Measurements from ENCODE around the gene TMEM151A. TPM values are rescaled to one million over a fixed set of nuclear protein-coding genes. Genes with fewer than 3 reads are reported as not detected.

Gene TMEM151A
- total and polyA plus RNA-seq, 2 experiments from 2014 or later = 1.0 to 4.4 TPM

DNA sequence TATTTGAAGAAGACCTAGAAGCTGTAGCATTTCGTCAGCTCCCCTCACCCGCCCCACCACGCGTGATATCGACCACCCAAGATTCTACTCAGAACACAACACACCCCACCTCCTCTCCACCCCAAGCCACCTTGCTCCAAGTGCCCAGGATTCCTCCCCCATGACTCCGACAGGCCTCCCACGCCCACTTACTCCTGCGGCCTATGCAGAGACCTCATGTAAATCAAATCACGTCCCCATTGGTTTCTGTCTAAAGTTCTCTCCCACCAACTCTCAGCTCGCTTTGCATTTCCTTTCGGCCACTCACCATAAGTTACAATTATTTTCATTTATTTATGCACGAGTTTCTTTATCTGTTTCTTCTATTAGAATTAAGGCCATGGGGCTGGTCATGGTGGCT is 11.0 kb downstream of the TMEM151A start:
- H3K36me3 Mint-ChIP-seq (ENCODE audit: low read depth) = no peaks in the 10 kb centered on the region
- Histone ChIP-seq H3K27ac (ENCODE audit: low read depth) (no peak overlapping the region), H3K27me3 (ENCODE audit: insufficient read depth) (no peaks in the 10 kb centered on the region), H3K4me1 (ENCODE audit: insufficient read depth) (no peaks in the 10 kb centered on the region), H3K79me2 (replicated peaks; ENCODE audit: insufficient read depth) (no peaks in the 10 kb centered on the region), H3K4me3 (no peak overlapping the region), H4K20me1 (replicated peaks; ENCODE audit: insufficient read depth) (no peaks in the 10 kb centered on the region), H3K4me2 (no peak overlapping the region), H3K9me2 (ENCODE audit: insufficient read depth) (no peaks in the 10 kb centered on the region), H3F3A (replicated peaks; ENCODE audit: low read depth) (no peaks in the 10 kb centered on the region), H3K36me3 (ENCODE audit: insufficient read depth) (no peaks in the 10 kb centered on the region), H2AFZ (0 out of 2 replicates have a peak overlapping the region, but pooled peaks have one; percentile 32)
- ATAC-seq (no peak), DNase-seq (ENCODE audit: low spot score) (no peak)
- H3K4me1 Mint-ChIP-seq = peaks cover under 1% of the 10 kb centered on the region
- peaks cover 6% of the 10 kb centered on the region for H3K27me3 Mint-ChIP-seq (ENCODE audit: insufficient read depth, low read depth, poor library complexity)
- no peak overlapping the region for H3K27ac Mint-ChIP-seq
- H3K9me3 Mint-ChIP-seq = no peaks in the 10 kb centered on the region
- no peak overlapping the region for H3K4me3 Mint-ChIP-seq
- TF ChIP-seq, protein P1, sequence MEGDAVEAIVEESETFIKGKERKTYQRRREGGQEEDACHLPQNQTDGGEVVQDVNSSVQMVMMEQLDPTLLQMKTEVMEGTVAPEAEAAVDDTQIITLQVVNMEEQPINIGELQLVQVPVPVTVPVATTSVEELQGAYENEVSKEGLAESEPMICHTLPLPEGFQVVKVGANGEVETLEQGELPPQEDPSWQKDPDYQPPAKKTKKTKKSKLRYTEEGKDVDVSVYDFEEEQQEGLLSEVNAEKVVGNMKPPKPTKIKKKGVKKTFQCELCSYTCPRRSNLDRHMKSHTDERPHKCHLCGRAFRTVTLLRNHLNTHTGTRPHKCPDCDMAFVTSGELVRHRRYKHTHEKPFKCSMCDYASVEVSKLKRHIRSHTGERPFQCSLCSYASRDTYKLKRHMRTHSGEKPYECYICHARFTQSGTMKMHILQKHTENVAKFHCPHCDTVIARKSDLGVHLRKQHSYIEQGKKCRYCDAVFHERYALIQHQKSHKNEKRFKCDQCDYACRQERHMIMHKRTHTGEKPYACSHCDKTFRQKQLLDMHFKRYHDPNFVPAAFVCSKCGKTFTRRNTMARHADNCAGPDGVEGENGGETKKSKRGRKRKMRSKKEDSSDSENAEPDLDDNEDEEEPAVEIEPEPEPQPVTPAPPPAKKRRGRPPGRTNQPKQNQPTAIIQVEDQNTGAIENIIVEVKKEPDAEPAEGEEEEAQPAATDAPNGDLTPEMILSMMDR (conservative IDR thresholded peaks at IDR 0.05; ENCODE audit: low read depth in 2 of 2) = no peak

DNA sequence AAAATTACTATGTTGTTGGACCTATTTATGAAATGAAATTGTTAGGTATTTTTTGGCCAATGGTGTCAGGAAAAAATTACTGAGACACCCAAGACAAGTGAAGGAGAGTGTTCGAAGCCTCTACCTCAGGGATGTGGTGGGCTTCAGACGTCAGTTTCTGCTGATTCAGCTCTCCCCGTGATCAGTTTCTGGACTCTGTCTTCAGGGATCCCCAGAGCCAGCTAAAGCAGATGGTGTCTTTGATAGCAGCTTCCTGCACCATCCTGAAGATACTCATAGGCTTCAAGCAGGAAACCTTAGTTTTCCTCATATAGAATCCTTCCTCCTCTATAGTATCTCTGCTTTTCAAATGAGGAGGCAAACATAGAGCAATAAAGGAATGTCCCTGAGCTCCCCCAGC is 17.8 kb downstream of the TMEM151A start:
- peaks cover 10% of the 10 kb centered on the region for H3K27me3 Mint-ChIP-seq (ENCODE audit: insufficient read depth, low read depth, poor library complexity)
- Histone ChIP-seq H3K9me2 (ENCODE audit: insufficient read depth) (no peaks in the 10 kb centered on the region), H2AFZ (no peak overlapping the region), H3K4me3 (no peak overlapping the region), H4K20me1 (replicated peaks; ENCODE audit: insufficient read depth) (no peaks in the 10 kb centered on the region), H3K27ac (ENCODE audit: low read depth) (no peak overlapping the region), H3K4me2 (no peak overlapping the region), H3K79me2 (replicated peaks; ENCODE audit: insufficient read depth) (no peaks in the 10 kb centered on the region), H3K27me3 (ENCODE audit: insufficient read depth) (no peaks in the 10 kb centered on the region), H3K4me1 (ENCODE audit: insufficient read depth) (peaks cover 17% of the 10 kb centered on the region), H3F3A (replicated peaks; ENCODE audit: low read depth) (peaks cover 12% of the 10 kb centered on the region; the same call in 1 of the 2 replicates), H3K36me3 (ENCODE audit: insufficient read depth) (no peaks in the 10 kb centered on the region)
- DNase-seq (ENCODE audit: low spot score) (no peak), ATAC-seq (no peak)
- peaks cover 21% of the 10 kb centered on the region for H3K4me1 Mint-ChIP-seq
- H3K27ac Mint-ChIP-seq = no peak overlapping the region
- H3K4me3 Mint-ChIP-seq = no peak overlapping the region
- H3K36me3 Mint-ChIP-seq (ENCODE audit: low read depth) = no peaks in the 10 kb centered on the region
- no peaks in the 10 kb centered on the region for H3K9me3 Mint-ChIP-seq
- no peak for TF ChIP-seq ZNF114 (CRISPR knock-in tag; IDR thresholded peaks at IDR 0.05)
- no peak for TF ChIP-seq ZNF331 (CRISPR knock-in tag; IDR thresholded peaks at IDR 0.05; ENCODE audit: low read depth)
- TF ChIP-seq, protein P1 (conservative IDR thresholded peaks at IDR 0.05; ENCODE audit: low read depth in 2 of 2) = no peak
- no peak for TF ChIP-seq JUNB (IDR thresholded peaks at IDR 0.05; ENCODE audit: unreplicated experiment)
- no peak for TF ChIP-seq STAT1 (IDR thresholded peaks at IDR 0.05; ENCODE audit: unreplicated experiment)
- TF ChIP-seq, protein P2, sequence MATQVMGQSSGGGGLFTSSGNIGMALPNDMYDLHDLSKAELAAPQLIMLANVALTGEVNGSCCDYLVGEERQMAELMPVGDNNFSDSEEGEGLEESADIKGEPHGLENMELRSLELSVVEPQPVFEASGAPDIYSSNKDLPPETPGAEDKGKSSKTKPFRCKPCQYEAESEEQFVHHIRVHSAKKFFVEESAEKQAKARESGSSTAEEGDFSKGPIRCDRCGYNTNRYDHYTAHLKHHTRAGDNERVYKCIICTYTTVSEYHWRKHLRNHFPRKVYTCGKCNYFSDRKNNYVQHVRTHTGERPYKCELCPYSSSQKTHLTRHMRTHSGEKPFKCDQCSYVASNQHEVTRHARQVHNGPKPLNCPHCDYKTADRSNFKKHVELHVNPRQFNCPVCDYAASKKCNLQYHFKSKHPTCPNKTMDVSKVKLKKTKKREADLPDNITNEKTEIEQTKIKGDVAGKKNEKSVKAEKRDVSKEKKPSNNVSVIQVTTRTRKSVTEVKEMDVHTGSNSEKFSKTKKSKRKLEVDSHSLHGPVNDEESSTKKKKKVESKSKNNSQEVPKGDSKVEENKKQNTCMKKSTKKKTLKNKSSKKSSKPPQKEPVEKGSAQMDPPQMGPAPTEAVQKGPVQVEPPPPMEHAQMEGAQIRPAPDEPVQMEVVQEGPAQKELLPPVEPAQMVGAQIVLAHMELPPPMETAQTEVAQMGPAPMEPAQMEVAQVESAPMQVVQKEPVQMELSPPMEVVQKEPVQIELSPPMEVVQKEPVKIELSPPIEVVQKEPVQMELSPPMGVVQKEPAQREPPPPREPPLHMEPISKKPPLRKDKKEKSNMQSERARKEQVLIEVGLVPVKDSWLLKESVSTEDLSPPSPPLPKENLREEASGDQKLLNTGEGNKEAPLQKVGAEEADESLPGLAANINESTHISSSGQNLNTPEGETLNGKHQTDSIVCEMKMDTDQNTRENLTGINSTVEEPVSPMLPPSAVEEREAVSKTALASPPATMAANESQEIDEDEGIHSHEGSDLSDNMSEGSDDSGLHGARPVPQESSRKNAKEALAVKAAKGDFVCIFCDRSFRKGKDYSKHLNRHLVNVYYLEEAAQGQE (IDR thresholded peaks at IDR 0.05; ENCODE audit: unreplicated experiment) = no peak
- TF ChIP-seq NANOG (IDR thresholded peaks at IDR 0.05; ENCODE audit: borderline replicate concordance) = no peak
- no peak for TF ChIP-seq EZH2phosphoT487 (IDR thresholded peaks at IDR 0.05; ENCODE audit: unreplicated experiment)
- no peak for TF ChIP-seq EZH2 (IDR thresholded peaks at IDR 0.05; ENCODE audit: low read depth, unreplicated experiment)
- TF ChIP-seq POLR2AphosphoS5 (IDR thresholded peaks at IDR 0.05; ENCODE audit: low read depth) = no peak
- TF ChIP-seq, protein P3, sequence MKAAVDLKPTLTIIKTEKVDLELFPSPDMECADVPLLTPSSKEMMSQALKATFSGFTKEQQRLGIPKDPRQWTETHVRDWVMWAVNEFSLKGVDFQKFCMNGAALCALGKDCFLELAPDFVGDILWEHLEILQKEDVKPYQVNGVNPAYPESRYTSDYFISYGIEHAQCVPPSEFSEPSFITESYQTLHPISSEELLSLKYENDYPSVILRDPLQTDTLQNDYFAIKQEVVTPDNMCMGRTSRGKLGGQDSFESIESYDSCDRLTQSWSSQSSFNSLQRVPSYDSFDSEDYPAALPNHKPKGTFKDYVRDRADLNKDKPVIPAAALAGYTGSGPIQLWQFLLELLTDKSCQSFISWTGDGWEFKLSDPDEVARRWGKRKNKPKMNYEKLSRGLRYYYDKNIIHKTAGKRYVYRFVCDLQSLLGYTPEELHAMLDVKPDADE (IDR thresholded peaks at IDR 0.05) = no peak
